Uterus (tissue), 2 donors: ENCODE data around the gene ITK.

ENCODE experiments used
- POLR2A ChIP-seq, 2 donors: fragments of 450-650 bp; IDR thresholded peaks; one replicate each; pipeline ENCODE4 v1.6.1; 2016; ENCODE audit warnings: antibody characterized with exemption in 2 of 2, mild to moderate bottlenecking in 1 of 2, moderate library complexity in 1 of 2
- TF ChIP-seq, protein P1 (sequence below), 4 experiments: fragments of 200-600 bp in 2 of 4; fragments of 450-650 bp in 2 of 4; sonication (generic) in 2 of 4; IDR thresholded peaks; one replicate each; pipeline ENCODE4 v1.5.1; 2016 to 2019; ENCODE audit warnings: antibody characterized with exemption in 4 of 4, mild to moderate bottlenecking in 2 of 4, moderate library complexity in 1 of 4

DNA sequence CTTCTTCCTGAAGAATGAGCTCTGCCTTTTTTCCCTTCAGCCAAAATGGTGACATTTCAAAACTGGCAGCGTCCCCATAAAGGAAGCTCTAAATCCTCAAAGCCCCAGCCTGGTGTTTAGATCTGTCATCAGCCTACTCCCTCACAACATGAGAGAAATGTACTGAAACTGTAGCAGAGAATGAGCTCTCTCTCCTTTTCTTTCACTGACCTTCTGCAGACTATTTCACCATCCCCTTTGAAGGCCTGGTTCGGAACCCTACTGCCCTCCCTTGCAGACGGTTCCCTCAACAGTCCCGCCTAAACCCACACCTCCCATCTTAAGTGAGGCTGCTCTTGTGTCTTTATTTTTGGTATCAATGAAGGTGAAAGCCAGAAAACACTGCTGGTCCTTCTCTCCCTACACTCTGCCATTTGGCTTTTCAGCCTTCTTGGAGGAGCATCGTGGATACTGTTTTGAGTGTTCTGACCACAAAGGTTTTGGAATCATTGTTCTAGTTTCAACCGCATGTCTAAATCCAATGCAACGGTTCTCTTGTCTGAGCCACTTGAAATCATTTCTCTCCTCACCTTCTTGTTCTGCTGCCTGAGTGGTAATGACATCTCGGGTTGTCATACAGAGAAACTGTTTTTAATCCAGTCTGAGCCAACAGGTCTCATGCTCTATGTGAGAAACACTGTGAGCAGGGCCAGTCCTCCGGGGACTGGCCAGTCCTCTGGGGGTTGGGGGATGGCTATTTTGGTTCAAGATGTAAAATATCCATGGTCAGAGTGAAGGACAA lies 39.0 kb downstream of the ITK start:
- no peak for TF ChIP-seq POLR2A (IDR thresholded peaks at IDR 0.05)
- TF ChIP-seq, protein P1, sequence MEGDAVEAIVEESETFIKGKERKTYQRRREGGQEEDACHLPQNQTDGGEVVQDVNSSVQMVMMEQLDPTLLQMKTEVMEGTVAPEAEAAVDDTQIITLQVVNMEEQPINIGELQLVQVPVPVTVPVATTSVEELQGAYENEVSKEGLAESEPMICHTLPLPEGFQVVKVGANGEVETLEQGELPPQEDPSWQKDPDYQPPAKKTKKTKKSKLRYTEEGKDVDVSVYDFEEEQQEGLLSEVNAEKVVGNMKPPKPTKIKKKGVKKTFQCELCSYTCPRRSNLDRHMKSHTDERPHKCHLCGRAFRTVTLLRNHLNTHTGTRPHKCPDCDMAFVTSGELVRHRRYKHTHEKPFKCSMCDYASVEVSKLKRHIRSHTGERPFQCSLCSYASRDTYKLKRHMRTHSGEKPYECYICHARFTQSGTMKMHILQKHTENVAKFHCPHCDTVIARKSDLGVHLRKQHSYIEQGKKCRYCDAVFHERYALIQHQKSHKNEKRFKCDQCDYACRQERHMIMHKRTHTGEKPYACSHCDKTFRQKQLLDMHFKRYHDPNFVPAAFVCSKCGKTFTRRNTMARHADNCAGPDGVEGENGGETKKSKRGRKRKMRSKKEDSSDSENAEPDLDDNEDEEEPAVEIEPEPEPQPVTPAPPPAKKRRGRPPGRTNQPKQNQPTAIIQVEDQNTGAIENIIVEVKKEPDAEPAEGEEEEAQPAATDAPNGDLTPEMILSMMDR (IDR thresholded peaks at IDR 0.05): no peak
